A204.1 (cell line): ENCODE data around the gene CDAN1.

Source experiments
- FAIRE-seq: peaks from 2 replicates; lab custom pipeline; 2012; peaks lifted over from hg19 to GRCh38; lab: Jason Lieb, UNC

Gene CDAN1

GRCh38 chr15:42732095-42732827 is 4.7 kb downstream of the CDAN1 start:
- no peak for FAIRE-seq

- no peak for FAIRE-seq
Observed at GRCh38 chr15:42731461-42731860, 5.5 kb downstream of the CDAN1 start.

- FAIRE-seq: no peak
Observed at GRCh38 chr15:42730536-42730935, 6.4 kb downstream of the CDAN1 start.

GRCh38 chr15:42730135-42730534 is 6.8 kb downstream of the CDAN1 start:
- FAIRE-seq: no peak

GRCh38 chr15:42729409-42729808 is 7.5 kb downstream of the CDAN1 start:
- FAIRE-seq: no peak

GRCh38 chr15:42728972-42729371 is 8.0 kb downstream of the CDAN1 start:
- no peak for FAIRE-seq

GRCh38 chr15:42728560-42728959 is 8.4 kb downstream of the CDAN1 start:
- no peak for FAIRE-seq

GRCh38 chr15:42727750-42728381 is 9.1 kb downstream of the CDAN1 start:
- no peak for FAIRE-seq

GRCh38 chr15:42726114-42726513 is 10.8 kb downstream of the CDAN1 start:
- FAIRE-seq: no peak

- no peak for FAIRE-seq
Observed at GRCh38 chr15:42725331-42725903, 11.5 kb downstream of the CDAN1 start.

- no peak for FAIRE-seq
Observed at GRCh38 chr15:42724276-42724675, 12.7 kb downstream of the CDAN1 start.

- no peak for FAIRE-seq
Observed at GRCh38 chr15:42723068-42723467, 13.9 kb downstream of the CDAN1 start.

- FAIRE-seq: no peak
Observed at GRCh38 chr15:42721916-42722315, 15.0 kb downstream of the CDAN1 start.

GRCh38 chr15:42721016-42721415 is 15.9 kb downstream of the CDAN1 start:
- no peak for FAIRE-seq

- FAIRE-seq: no peak
Observed at GRCh38 chr15:42720071-42720470, 16.9 kb downstream of the CDAN1 start.

- FAIRE-seq: no peak
Observed at GRCh38 chr15:42719043-42719442, 17.9 kb downstream of the CDAN1 start.

GRCh38 chr15:42716626-42717025 is 20.3 kb downstream of the CDAN1 start:
- FAIRE-seq: no peak

GRCh38 chr15:42716125-42716524 is 20.8 kb downstream of the CDAN1 start:
- FAIRE-seq: no peak

- FAIRE-seq: no peak
Observed at GRCh38 chr15:42712584-42712983, 24.3 kb downstream of the CDAN1 start.

- no peak for FAIRE-seq
Observed at GRCh38 chr15:42711746-42712145, 25.2 kb downstream of the CDAN1 start.

GRCh38 chr15:42710662-42711061 is 26.3 kb downstream of the CDAN1 start:
- no peak for FAIRE-seq

GRCh38 chr15:42707873-42708544 is 28.9 kb downstream of the CDAN1 start:
- FAIRE-seq: no peak

- no peak for FAIRE-seq
Observed at GRCh38 chr15:42707068-42707467, 29.9 kb downstream of the CDAN1 start.
